Vagina (tissue), 2 donors: ENCODE measurements around the gene PCDHA2.

ENCODE experiments used
- CTCF ChIP-seq, 3 experiments: fragments of 450-650 bp in 2 of 3; fragments of 200-600 bp in 1 of 3; sonication (generic) in 1 of 3; IDR thresholded peaks; one replicate each; pipeline ENCODE4 v1.5.1; 2017 to 2019; ENCODE audit warnings: antibody characterized with exemption in 3 of 3, mild to moderate bottlenecking in 2 of 3, moderate library complexity in 2 of 3
- POLR2A ChIP-seq, 2 donors: fragments of 450-650 bp; IDR thresholded peaks; one replicate each; pipeline ENCODE4 v1.6.1; 2017; ENCODE audit warnings: antibody characterized with exemption in 2 of 2, mild to moderate bottlenecking in 2 of 2, moderate library complexity in 2 of 2
- POLR2AphosphoS5 ChIP-seq, 2 donors: sonication (generic); formaldehyde crosslinking; IDR thresholded peaks; one replicate each; pipeline ENCODE4 v1.9.0; 2017; ENCODE audit warnings: antibody characterized with exemption in 2 of 2, mild to moderate bottlenecking in 2 of 2, low read depth in 1 of 2; ENCODE audit not compliant: insufficient read depth in 1 of 2

DNA sequence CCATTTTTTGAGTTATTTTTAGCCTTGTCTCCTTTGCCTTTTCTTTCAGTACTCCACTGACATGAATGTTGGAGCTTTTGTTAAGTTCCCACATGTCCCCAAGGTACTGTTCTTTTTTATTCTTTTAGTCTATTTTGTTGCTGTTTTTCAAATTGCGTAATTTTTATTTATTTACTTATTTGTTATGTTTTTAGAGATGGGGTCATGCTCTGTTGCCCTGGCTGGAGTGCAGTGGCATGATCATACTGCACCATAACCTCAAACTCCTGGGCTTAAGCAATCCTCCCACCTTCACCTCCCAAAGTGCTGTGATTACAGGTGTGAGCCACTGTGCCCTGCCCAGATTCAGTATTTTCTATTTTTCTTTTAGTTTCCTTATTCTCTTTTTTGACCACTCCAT is 14.1 kb upstream of the PCDHA2 start:
- TF ChIP-seq CTCF (IDR thresholded peaks at IDR 0.05) (no peak), POLR2A (IDR thresholded peaks at IDR 0.05) (no peak), POLR2AphosphoS5 (IDR thresholded peaks at IDR 0.05; ENCODE audit: insufficient read depth in 1 of 2, low read depth in 1 of 2) (no peak)
